ENCODE measurements around the gene SCFD2. TPM values are rescaled to one million over a fixed set of nuclear protein-coding genes. Genes with fewer than 3 reads are reported as not detected.

The SCFD2 gene
- total RNA-seq, 1 experiment from 2014 or later = 36.6 TPM

GRCh38 chr4:52990706-52991105, 375.2 kb downstream of the SCFD2 start:
- H4K20me1 ChIP-seq (ENCODE audit: low read length) = no peaks in the 10 kb centered on the region
- ATAC-seq = no peak
- no peaks in the 10 kb centered on the region for H3K79me2 ChIP-seq (ENCODE audit: low read length)
- no peak overlapping the region for H3K4me3 ChIP-seq (ENCODE audit: low read length)
- H3K4me1 ChIP-seq (ENCODE audit: insufficient read depth, low read length) = no peaks in the 10 kb centered on the region
- H2AFZ ChIP-seq (ENCODE audit: low read length) = no peak overlapping the region
- ChIA-PET CTCF (no interaction called here), POLR2A (ENCODE audit: unreplicated experiment) (no interaction called here)
- H3K4me2 ChIP-seq (ENCODE audit: low read length) = no peak overlapping the region
- no peak overlapping the region for H3K9ac ChIP-seq (ENCODE audit: low read length)
- no peaks in the 10 kb centered on the region for H3K9me3 ChIP-seq (ENCODE audit: low read length)
- H3K27ac ChIP-seq (ENCODE audit: low read length) = no peak overlapping the region
- no peaks in the 10 kb centered on the region for H3K9me2 ChIP-seq (replicated peaks; ENCODE audit: low read length)
- TF ChIP-seq EZH2 (IDR thresholded peaks at IDR 0.05; ENCODE audit: low read length, unreplicated experiment) = no peak
- TF ChIP-seq EZH2phosphoT487 (IDR thresholded peaks at IDR 0.05; ENCODE audit: borderline replicate concordance, low read length) = no peak
- no peak for TF ChIP-seq CTCF (conservative IDR thresholded peaks at IDR 0.05; ENCODE audit: low read depth, low read length)
- no peaks in the 10 kb centered on the region for H3F3A ChIP-seq (ENCODE audit: low read length, unreplicated experiment)
- no TSS peak for BruUV-seq (replicated peaks)
- H3K36me3 ChIP-seq (ENCODE audit: low read depth, low read length) = no peaks in the 10 kb centered on the region
- no peak for DNase-seq
- intact Hi-C loops (cut with micrococcal nuclease) = no loop called here
- no peaks in the 10 kb centered on the region for H3K27me3 ChIP-seq (ENCODE audit: low read length)

- Histone ChIP-seq H2AFZ (ENCODE audit: low read length) (no peak overlapping the region), H3K4me1 (ENCODE audit: insufficient read depth, low read length) (peaks cover under 1% of the 10 kb centered on the region; the same call in 1 of the 2 replicates), H4K20me1 (ENCODE audit: low read length) (no peaks in the 10 kb centered on the region), H3K9me3 (ENCODE audit: low read length) (no peaks in the 10 kb centered on the region), H3K9me2 (replicated peaks; ENCODE audit: low read length) (no peaks in the 10 kb centered on the region), H3K4me2 (ENCODE audit: low read length) (no peak overlapping the region), H3K4me3 (ENCODE audit: low read length) (no peak overlapping the region), H3K36me3 (ENCODE audit: low read depth, low read length) (no peaks in the 10 kb centered on the region), H3K9ac (ENCODE audit: low read length) (no peak overlapping the region), H3K79me2 (ENCODE audit: low read length) (no peaks in the 10 kb centered on the region), H3K27ac (ENCODE audit: low read length) (no peak overlapping the region), H3F3A (ENCODE audit: low read length, unreplicated experiment) (no peaks in the 10 kb centered on the region), H3K27me3 (ENCODE audit: low read length) (no peaks in the 10 kb centered on the region)
- intact Hi-C loops (cut with micrococcal nuclease) = no loop called here
- DNase-seq (no peak), ATAC-seq (no peak)
- ChIA-PET POLR2A (ENCODE audit: unreplicated experiment) (no interaction called here), CTCF (no interaction called here)
- TF ChIP-seq CTCF (conservative IDR thresholded peaks at IDR 0.05; ENCODE audit: low read depth, low read length) (no peak), EZH2 (IDR thresholded peaks at IDR 0.05; ENCODE audit: low read length, unreplicated experiment) (no peak), EZH2phosphoT487 (IDR thresholded peaks at IDR 0.05; ENCODE audit: borderline replicate concordance, low read length) (no peak)
- BruUV-seq (replicated peaks) = no TSS peak
Observed at GRCh38 chr4:52989865-52990264, 376.0 kb downstream of the SCFD2 start.

GRCh38 chr4:52987392-52988056, 378.3 kb downstream of the SCFD2 start:
- no TSS peak for BruUV-seq (replicated peaks)
- Histone ChIP-seq H2AFZ (ENCODE audit: low read length) (no peak overlapping the region), H3K9me3 (ENCODE audit: low read length) (no peaks in the 10 kb centered on the region), H3K27ac (ENCODE audit: low read length) (no peak overlapping the region), H3K4me3 (ENCODE audit: low read length) (no peak overlapping the region), H3F3A (ENCODE audit: low read length, unreplicated experiment) (no peaks in the 10 kb centered on the region), H3K36me3 (ENCODE audit: low read depth, low read length) (no peaks in the 10 kb centered on the region), H4K20me1 (ENCODE audit: low read length) (no peaks in the 10 kb centered on the region), H3K9me2 (replicated peaks; ENCODE audit: low read length) (no peaks in the 10 kb centered on the region), H3K9ac (ENCODE audit: low read length) (no peak overlapping the region), H3K79me2 (ENCODE audit: low read length) (no peaks in the 10 kb centered on the region), H3K4me1 (ENCODE audit: insufficient read depth, low read length) (peaks cover 12% of the 10 kb centered on the region), H3K4me2 (ENCODE audit: low read length) (no peak overlapping the region), H3K27me3 (ENCODE audit: low read length) (no peaks in the 10 kb centered on the region)
- no peak for DNase-seq
- no peak for ATAC-seq
- TF ChIP-seq CTCF (conservative IDR thresholded peaks at IDR 0.05; ENCODE audit: low read depth, low read length) (no peak), EZH2 (IDR thresholded peaks at IDR 0.05; ENCODE audit: low read length, unreplicated experiment) (no peak), EZH2phosphoT487 (IDR thresholded peaks at IDR 0.05; ENCODE audit: borderline replicate concordance, low read length) (no peak)
- intact Hi-C loops (cut with micrococcal nuclease) = no loop called here
- POLR2A ChIA-PET (ENCODE audit: unreplicated experiment) = no interaction called here
- CTCF ChIA-PET = no interaction called here

All from PC-3 (cell line).